Raji (cell line): ENCODE results near the gene DNAJC21.

Source experiments
- POLR2A ChIP-seq: IDR thresholded peaks from 2 replicates; pipeline ENCODE4 v1.6.1; 2011; ENCODE audit warnings: low read depth, low read length, control low read depth; ENCODE audit not compliant: insufficient read depth

Gene DNAJC21

DNA sequence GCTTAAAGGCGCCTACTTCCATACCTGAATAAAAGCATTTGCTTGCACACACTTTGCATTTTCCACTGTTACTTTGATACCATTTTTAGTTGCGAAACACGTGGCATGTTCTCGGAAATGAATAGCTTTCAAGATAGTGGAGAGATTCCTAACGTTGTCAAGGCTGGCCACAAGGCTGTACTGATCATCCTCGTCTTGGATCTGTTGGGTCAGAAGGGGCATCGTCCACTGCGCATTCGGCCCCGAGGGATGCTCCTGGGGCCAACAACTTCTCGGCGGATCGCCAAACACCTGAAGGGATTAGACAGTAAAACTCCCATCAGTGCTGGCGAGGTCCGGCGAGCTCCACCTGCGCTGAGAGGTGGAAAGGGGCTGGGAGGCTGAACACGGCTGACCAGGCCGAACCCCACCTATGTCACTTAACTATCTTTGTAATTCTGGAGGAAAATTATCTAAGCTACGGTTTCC lies 14.7 kb upstream of the DNAJC21 start:
- no peak for TF ChIP-seq POLR2A

DNA sequence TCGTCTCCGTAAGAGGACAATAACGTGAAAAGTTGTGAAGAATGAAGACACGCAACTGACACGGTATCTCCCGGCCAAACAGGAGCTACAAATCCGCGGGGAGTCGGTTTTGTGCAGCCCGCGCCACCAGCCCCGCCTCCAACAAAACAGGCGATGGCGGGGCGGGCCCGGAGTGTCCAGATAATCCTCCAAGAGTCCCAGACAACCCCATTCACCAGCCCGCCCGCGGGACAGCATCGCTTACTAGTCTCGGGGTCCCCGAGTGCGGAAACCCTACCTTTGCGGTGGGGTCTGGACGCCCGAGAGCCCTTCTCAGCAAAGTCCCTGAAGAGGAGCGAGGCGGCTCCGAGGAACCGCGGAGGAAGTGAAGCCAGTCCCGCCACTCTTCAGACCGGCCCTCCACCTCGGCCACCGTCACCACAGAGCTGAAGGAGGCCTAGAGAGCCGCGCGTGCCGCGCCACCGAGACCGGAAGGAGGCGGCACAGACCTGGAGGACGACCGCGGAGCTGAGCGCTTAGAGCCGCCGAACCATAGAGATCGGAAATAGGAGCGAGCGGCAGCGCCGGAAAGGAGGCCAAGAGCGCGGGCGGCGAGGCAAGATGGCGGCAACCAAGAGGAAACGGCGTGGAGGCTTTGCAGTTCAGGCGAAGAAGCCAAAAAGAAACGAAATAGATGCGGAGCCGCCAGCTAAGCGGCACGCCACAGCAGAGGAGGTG lies 14.1 kb upstream of the DNAJC21 start, which contains the start of the genes BRIX1 and RAD1:
TSS of gene BRIX1 (plus strand) at position 573 of the 717 bp plus-strand sequence. CDS start at position 601, 28 bp downstream.
TSS of gene RAD1 (minus strand) at position 366 of the 717 bp plus-strand sequence. CDS start 612 bp downstream, outside the sequence.
- peak; percentile 76 for TF ChIP-seq POLR2A

DNA sequence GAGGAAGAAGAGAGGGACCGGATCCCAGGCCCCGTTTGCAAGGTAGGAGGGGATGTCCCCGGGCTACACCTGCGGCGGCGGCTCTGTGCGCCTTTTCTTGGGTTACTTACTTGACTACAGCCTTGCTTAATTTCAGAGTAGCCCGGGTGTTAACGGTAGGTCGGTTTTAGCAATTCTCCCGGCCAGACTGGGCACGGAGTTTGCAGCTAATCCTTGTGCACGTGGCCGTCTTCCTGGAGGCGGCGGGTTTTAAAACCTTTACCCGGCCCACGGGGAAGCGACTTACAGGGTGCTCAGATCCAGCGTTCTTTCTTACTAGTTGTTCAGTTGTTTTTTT lies 13.5 kb upstream of the DNAJC21 start:
- no peak for TF ChIP-seq POLR2A

DNA sequence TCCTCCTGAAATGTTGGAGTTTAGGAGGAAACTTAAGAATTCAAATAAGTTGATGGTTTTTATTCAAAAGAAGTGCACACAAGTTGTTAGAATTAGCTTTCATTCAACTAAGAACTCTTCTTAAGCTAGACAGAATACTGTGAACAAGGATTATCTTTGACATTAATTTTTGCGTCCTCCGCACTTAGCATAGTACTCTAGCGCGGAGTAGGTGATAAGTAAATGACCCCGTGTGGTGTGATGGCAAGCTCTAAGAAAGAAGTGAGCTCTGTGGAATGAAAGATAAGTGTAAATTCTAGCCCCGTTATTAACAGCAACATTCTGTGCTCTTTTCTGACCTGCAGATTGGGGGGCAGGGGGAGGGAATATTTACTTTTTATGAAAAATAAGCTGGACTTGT lies 12.8 kb upstream of the DNAJC21 start:
- TF ChIP-seq POLR2A: no peak

DNA sequence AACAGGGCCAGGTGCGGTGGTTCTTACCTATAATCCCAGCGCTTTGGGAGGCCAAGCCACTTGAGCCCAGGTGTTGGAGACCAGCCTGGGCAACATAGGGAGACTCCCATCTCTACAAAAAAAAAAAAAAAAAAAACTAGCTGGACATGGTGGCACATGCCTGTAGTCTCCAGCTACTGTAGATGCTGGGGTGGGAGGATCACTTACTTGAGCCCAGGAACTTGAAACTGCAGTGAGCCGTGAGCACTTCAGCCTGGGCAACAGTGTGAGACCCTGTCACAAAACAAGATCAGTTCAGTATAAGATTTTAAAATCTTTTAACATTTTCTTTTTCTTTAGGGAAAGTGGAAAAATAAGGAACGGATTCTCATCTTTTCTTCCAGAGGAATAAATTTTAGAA lies 11.3 kb upstream of the DNAJC21 start:
- no peak for TF ChIP-seq POLR2A

DNA sequence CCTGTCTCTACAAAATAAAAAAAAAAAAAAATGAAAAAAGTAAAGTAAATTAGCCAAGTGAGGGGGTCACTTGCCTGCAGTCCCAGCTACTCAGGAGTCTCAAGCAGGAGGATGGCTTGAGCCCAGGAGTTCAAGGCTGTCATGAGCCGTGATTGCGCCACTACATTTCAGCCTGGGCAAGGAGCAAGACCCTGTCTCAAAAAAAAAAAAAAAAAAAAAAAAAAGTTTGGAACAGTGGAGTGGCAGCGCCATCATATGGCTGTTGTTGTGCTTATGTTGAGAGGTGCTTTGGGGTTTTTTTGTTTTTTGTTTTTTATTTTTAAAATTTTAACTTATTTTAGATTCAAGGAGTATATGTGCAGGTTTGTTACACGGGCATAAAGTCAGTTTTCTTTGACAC lies 10.3 kb upstream of the DNAJC21 start:
- TF ChIP-seq POLR2A: no peak

DNA sequence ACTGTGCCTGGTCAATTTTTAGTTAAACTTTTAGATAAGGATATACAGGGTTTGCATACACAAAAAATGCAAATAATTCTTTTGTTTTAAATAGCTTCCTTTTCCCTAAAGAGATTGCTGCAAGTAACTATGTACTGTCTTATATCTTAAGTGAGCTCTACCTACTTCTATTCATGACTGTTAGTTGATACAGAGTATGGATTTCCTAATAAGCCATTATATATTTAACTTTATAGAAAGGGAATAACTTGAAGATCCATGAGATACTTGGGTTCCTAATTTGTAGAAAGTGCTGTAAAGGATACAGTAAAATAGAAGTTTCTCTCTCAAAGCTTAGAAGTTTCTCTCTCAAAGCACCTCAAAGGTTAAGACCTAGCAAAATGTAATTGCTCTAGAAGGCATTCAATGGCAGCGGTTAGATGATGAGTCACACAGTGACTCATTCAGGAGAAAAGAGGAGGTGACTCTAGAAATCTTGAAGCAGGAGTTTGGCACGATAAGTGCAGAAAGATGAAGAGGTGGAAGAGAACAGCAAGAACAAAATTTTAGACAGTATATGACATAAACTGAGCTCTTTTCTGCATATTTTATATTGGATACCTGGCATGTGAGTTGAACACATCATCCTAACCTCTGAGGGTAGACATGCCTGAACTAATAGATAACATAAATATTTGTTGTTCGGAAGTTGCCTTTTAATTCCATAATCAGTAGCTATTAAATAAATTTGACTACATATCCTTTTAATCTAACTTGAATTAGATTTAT lies 5.5 kb upstream of the DNAJC21 start:
- TF ChIP-seq POLR2A: no peak

DNA sequence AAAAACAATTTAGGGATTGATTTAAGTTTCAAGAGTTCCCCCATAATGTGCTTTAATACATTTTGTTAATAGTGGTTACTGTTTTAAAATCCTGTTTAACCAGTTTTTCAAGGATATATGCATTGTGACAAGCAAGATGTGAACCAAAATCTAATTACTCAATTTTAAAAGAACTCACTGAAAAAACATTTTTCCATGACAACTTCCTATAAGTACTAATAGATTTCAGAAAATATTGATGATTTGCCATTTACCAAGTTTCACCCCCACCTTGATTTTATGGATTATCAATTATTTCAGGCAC lies 4.9 kb upstream of the DNAJC21 start:
- no peak for TF ChIP-seq POLR2A

DNA sequence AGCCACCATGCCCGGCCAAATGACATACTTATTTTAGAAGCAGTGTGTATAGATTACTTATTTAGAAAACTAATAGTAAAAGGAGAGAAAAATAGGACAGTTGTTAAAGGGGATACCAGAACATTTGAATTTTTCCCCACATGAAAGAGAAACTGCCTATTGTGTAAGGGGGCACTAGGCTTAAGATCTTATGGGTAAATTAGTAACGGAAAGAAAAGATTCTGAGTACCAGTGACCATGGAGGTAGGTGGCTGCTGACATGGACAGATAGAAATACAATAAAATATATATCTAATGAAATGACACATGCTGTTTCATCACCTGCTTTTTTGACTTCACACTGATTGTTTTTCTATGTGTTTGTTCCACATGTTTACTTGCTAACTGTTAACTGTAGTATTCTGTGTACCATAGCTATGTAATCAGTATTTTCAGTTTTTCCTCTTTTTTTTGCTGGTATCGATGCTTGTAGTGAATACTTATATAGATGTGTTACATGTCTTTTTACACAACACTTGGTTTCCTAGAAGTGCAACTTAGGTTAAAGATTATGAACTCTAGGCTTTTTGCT lies 3.0 kb upstream of the DNAJC21 start:
- no peak for TF ChIP-seq POLR2A

DNA sequence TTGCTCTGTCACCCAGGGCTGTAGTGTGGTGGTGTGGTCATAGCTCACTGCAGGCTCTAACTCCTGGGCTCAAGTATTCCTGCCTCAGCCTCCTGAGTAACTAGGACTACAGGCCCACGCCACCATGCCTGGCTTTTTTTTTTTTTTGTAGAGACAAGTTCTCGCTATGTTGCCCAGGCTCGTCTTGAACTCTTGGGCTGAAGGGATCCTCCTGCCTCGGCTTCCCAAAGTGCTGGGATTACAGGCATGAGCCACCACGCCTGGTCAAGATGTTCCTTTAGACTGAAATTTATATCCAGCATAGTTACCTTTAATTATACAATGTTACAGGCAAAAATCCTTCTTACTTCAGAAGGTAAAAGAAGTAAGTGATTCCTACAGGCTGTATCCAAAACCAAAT lies 1.6 kb upstream of the DNAJC21 start:
- no peak for TF ChIP-seq POLR2A

DNA sequence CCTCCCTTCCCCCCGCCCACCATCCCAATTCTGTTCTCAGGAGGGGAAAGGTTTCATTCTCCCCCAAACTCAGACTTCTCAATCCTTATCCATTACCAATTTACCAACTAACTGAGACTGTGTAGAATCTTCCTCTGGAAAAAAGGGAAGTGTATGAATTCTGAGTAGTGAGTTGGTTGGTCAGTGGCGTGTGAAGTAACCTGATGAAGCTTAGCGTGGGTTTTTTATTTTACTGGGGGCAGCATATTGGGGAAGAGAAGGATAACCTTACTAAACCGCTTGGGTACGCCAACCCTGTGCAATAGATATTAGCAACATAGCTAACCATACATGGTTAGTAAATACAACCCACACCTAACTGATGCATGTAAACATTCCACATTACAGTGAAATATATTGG lies 1.1 kb upstream of the DNAJC21 start:
- TF ChIP-seq POLR2A: no peak

DNA sequence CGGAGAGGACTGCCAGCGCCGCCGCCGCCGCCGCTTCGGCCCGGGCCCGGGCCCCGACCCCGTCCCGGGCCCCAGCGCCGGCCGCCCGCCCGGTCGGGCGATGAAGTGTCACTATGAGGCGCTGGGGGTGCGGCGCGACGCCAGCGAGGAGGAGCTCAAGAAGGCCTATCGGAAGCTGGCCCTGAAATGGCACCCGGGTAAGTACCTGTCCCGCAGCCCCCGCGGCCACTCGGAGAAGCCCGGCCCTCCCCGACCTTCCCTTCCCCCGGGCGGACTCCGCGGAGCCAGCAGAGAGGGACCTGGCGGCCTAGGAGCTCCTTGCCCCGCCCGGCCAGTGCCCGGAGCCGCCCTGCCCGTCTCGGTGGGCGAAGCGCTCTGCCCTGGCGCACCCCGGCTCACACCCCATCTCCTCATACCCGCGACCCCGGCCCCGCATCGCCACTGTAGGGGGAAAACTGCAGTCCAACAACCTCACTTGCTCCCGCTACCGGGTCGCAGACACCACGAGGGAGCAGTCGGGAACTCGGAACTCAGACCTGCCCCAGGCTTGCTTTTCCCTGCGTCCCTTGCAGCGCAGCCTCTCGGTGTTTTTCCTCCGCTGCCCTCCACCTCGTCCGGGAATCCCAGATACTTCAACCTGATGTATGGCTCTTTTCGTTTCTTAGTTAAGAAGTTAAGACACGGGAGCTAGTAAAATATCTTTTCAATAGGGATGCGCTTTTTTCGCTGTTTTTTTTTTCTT lies 532 bp downstream of the DNAJC21 start:
- TF ChIP-seq POLR2A: peak; percentile 45

DNA sequence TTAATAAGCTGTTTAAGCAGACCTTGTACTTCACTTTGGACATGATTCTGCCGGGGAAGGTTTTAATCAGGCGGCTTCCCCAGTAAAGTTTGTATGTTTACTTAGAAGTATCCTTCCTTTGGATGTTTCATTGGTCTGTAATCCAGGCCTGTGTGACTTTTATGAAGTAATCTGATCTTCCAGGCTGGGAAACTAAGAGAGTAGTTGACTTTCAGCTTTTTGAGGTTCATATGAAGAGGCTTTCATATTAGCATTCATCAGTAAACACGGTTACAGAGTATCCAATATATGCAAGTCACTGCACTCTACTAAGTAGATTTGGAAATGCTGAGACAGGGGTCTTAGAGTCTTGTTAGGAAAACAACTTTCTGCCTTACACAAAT lies 1.1 kb downstream of the DNAJC21 start:
- no peak for TF ChIP-seq POLR2A

DNA sequence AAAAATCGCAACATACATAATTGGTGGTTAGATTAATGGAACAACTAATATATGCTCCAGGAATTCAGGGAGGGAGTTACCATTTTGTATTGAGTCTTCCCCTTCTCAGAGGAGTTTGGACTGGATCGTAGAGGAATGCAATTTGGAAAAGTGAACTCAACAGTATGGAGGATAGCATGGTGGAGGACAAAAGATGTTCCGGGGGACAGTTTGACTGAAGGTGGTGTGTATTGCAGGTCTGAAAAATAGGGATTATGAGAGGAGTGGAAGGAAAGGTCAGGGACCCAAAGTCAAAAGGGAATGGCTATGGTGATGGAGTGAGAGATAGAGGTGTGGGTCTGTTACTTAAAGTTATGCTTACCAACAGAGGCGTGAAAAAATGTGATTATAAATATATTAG lies 1.5 kb downstream of the DNAJC21 start:
- TF ChIP-seq POLR2A: no peak

DNA sequence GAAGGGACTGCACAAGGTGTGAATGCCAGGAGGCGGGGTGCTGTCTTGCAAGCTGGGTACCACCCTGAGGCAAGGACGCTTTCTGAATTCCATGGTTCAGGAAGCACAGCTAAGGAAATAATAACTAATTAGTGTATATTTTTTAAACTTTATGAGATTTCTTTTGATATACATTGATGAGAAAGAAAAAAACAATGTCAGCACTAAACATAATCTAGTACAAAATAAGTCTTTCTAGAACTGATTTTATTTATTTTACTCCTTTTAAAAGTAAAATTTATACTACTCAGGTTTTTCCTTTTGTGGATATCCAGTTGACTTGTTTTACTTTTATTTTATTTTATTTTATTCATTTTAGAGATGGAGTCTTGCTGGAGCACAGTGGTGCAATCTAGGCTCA lies 3.6 kb downstream of the DNAJC21 start:
- TF ChIP-seq POLR2A: no peak
